HepG2 (cell line): ENCODE results near the gene ZP2. TPM values are rescaled to one million over a fixed set of nuclear protein-coding genes. Genes with fewer than 3 reads are reported as not detected.
A peak's percentile ranks its signal among the peaks of the same experiment; 100 is the strongest.

Source experiments
- ARHGAP35 ChIP-seq: sonication (generic); formaldehyde crosslinking; IDR thresholded peaks from 2 replicates; pipeline ENCODE4 v1.9.0; 2022; ENCODE audit warnings: mild to moderate bottlenecking, inconsistent platforms, moderate library complexity, missing genetic modification reagents, borderline replicate concordance
- CENPT ChIP-seq: sonication (generic); formaldehyde crosslinking; IDR thresholded peaks from 2 replicates; pipeline ENCODE4 v1.8.0; 2022; ENCODE audit warnings: low read depth, mild to moderate bottlenecking, moderate library complexity, missing genetic modification reagents
- FOXA3 ChIP-seq: IDR thresholded peaks from 2 replicates; pipeline ENCODE4 v1.6.1; 2016; ENCODE audit warnings: missing genetic modification reagents, missing compliant biosample characterization
- GTF3A ChIP-seq: sonication (generic); formaldehyde crosslinking; conservative IDR thresholded peaks from 2 replicates; pipeline ENCODE4 v1.4.0; 2020; ENCODE audit warnings: mild to moderate bottlenecking, missing genetic modification reagents
- HNRNPH1 ChIP-seq: fragments of 200-400 bp; formaldehyde crosslinking; optimal IDR thresholded peaks from 2 replicates; pipeline ENCODE3; 2017; ENCODE audit warnings: mild to moderate bottlenecking, low read depth, low read length
- MAFG ChIP-seq: sonication (generic); formaldehyde crosslinking; IDR thresholded peaks from 2 replicates; pipeline ENCODE4 v1.5.1; 2020; ENCODE audit warnings: mild to moderate bottlenecking, missing genetic modification reagents
- MATR3 ChIP-seq: sonication (generic); formaldehyde crosslinking; IDR thresholded peaks from 2 replicates; pipeline ENCODE4 v1.4.0; 2020; ENCODE audit warnings: missing genetic modification reagents
- SOX6 ChIP-seq, 2 experiments: fragments of 450-650 bp in 1 of 2; sonication (generic) in 1 of 2; formaldehyde crosslinking in 1 of 2; IDR thresholded peaks; 2 replicates each; pipeline versions ENCODE4 v1.4.0 to v1.6.1; 2017 to 2020; ENCODE audit warnings: antibody characterized with exemption in 1 of 2, mild to moderate bottlenecking in 1 of 2, missing genetic modification reagents in 1 of 2
- ZBTB3 ChIP-seq: sonication (generic); formaldehyde crosslinking; IDR thresholded peaks from 2 replicates; pipeline ENCODE4 v1.4.0; 2020; ENCODE audit warnings: low read depth, mild to moderate bottlenecking, moderate library complexity, missing genetic modification reagents, borderline replicate concordance
- ZKSCAN5 ChIP-seq: sonication (generic); formaldehyde crosslinking; IDR thresholded peaks from 2 replicates; pipeline ENCODE4 v1.5.1; 2020; ENCODE audit warnings: mild to moderate bottlenecking, missing genetic modification reagents
- ZNF253 ChIP-seq: sonication (generic); formaldehyde crosslinking; IDR thresholded peaks from 2 replicates; pipeline ENCODE4 v1.8.0; 2022; ENCODE audit warnings: mild to moderate bottlenecking, missing genetic modification reagents, borderline replicate concordance
- ZNF335 ChIP-seq: sonication (generic); formaldehyde crosslinking; IDR thresholded peaks from 2 replicates; pipeline ENCODE4 v1.4.0; 2020; ENCODE audit warnings: missing genetic modification reagents
- ZNF556 ChIP-seq: sonication (generic); formaldehyde crosslinking; IDR thresholded peaks from 2 replicates; pipeline ENCODE4 v1.4.0; 2020; ENCODE audit warnings: mild to moderate bottlenecking, missing genetic modification reagents, borderline replicate concordance
- ZNF598 ChIP-seq: sonication (generic); formaldehyde crosslinking; IDR thresholded peaks from 2 replicates; pipeline ENCODE4 v1.5.1; 2020; ENCODE audit warnings: mild to moderate bottlenecking, missing genetic modification reagents, borderline replicate concordance
- polyA plus RNA-seq, 8 experiments: library from polyadenylated mRNA; depleted of rRNA in 3 of 8; stranded (reverse) in 7 of 8; unstranded in 1 of 8; fragments of >200 nt; fragmentation: Illumina TruSeq in 4 of 8; extraction: Trizol in 4 of 8; gene quantifications; 2 replicates each; pipeline versions ENCODE4 v1.2.1 to v1.2.3, GENCODE V29; 2011 to 2016; ENCODE audit warnings: low read depth in 4 of 8, missing spikeins in 1 of 8, mixed read lengths in 1 of 8; ENCODE audit not compliant: insufficient read depth in 1 of 8
- total RNA-seq, 5 experiments: library from RNA; depleted of rRNA; stranded (reverse); fragments of >200 nt; fragmentation: Illumina TruSeq; extraction: Trizol; gene quantifications; 2 replicates each; pipeline ENCODE4 v1.2.3, GENCODE V29; 2016; ENCODE audit warnings: low read depth in 1 of 5
- TF ChIP-seq, protein P1 (sequence below): sonication (generic); formaldehyde crosslinking; IDR thresholded peaks from 2 replicates; pipeline ENCODE4 v1.5.0; 2020; ENCODE audit warnings: mild to moderate bottlenecking, missing genetic modification reagents
- TF ChIP-seq, protein P2 (sequence below): sonication (generic); formaldehyde crosslinking; IDR thresholded peaks from 2 replicates; pipeline ENCODE4 v1.4.0; 2020; ENCODE audit warnings: missing genetic modification reagents
- TF ChIP-seq, protein P3 (sequence below): sonication (generic); formaldehyde crosslinking; IDR thresholded peaks from 2 replicates; pipeline ENCODE4 v1.8.1; 2023; ENCODE audit warnings: mild to moderate bottlenecking, missing genetic modification reagents, borderline replicate concordance
- TF ChIP-seq, protein P4 (sequence below): sonication (generic); formaldehyde crosslinking; IDR thresholded peaks from 2 replicates; pipeline ENCODE4 v1.9.0; 2021; ENCODE audit warnings: missing genetic modification reagents, mild to moderate bottlenecking, borderline replicate concordance
- TF ChIP-seq, protein P5 (sequence below): sonication (generic); formaldehyde crosslinking; IDR thresholded peaks from 2 replicates; pipeline ENCODE4 v1.4.0; 2020; ENCODE audit warnings: mild to moderate bottlenecking, missing genetic modification reagents
- TF ChIP-seq, protein P6 (sequence below): sonication (generic); formaldehyde crosslinking; IDR thresholded peaks from 2 replicates; pipeline ENCODE4 v1.8.0; 2022; ENCODE audit warnings: mild to moderate bottlenecking, missing genetic modification reagents, borderline replicate concordance
- TF ChIP-seq, protein P7 (sequence below): IDR thresholded peaks from 2 replicates; pipeline ENCODE4 v1.6.1; 2016; ENCODE audit warnings: low read depth, control low read depth

Gene ZP2
- total and polyA plus RNA-seq, 2 of the 13 experiments (the other 11 are each of a cell fraction or from before 2014, with no cell fraction given) = not detected

DNA sequence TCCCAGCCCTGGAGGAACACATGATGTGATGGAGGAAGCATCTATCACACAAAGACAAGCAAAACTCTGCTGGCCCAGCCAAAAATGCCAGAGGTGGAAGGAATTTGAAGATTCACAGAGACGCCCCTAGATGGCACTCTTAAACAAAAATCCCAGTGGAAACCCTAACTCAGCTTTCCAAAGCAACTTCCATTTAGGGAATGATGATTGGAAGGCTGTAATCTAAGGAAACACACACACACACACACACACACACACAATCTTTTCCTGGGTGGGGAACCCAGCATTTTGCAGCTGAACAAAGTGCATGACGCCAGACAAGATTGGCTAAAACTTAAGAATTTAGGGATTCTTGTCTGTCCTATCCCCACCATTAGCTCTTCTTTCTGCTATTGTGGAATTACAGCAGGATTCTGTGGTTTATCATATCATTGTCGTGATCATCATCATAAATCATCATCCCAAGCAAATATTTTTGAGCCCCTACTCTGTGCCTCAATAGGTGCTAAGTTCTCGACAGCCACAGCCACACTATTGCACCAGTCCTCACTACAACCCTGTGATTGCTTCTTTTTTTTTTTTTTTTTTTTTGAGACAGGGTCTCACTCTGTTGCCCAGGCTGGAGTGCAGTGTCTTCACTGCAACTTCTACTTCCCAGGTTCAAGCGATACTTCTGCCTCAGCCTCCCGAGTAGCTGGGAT lies 54.5 kb downstream of the ZP2 start (continued):
- TF ChIP-seq, protein P1, sequence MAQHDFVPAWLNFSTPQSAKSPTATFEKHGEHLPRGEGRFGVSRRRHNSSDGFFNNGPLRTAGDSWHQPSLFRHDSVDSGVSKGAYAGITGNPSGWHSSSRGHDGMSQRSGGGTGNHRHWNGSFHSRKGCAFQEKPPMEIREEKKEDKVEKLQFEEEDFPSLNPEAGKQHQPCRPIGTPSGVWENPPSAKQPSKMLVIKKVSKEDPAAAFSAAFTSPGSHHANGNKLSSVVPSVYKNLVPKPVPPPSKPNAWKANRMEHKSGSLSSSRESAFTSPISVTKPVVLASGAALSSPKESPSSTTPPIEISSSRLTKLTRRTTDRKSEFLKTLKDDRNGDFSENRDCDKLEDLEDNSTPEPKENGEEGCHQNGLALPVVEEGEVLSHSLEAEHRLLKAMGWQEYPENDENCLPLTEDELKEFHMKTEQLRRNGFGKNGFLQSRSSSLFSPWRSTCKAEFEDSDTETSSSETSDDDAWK = no peak
- TF ChIP-seq ZNF335 = no peak
- 0 out of 2 replicates have a peak, but pooled peaks have one; percentile 28 for TF ChIP-seq ARHGAP35 (CRISPR knock-in tag)
- TF ChIP-seq GTF3A (CRISPR knock-in tag) = 0 out of 2 replicates have a peak, but pooled peaks have one; percentile 37
- TF ChIP-seq, protein P2, sequence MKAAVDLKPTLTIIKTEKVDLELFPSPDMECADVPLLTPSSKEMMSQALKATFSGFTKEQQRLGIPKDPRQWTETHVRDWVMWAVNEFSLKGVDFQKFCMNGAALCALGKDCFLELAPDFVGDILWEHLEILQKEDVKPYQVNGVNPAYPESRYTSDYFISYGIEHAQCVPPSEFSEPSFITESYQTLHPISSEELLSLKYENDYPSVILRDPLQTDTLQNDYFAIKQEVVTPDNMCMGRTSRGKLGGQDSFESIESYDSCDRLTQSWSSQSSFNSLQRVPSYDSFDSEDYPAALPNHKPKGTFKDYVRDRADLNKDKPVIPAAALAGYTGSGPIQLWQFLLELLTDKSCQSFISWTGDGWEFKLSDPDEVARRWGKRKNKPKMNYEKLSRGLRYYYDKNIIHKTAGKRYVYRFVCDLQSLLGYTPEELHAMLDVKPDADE (CRISPR knock-in tag) = no peak
- TF ChIP-seq, protein P3, sequence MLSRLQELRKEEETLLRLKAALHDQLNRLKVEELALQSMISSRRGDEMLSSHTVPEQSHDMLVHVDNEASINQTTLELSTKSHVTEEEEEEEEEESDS (CRISPR knock-in tag) = no peak
- TF ChIP-seq MAFG = no peak
- TF ChIP-seq, protein P4, sequence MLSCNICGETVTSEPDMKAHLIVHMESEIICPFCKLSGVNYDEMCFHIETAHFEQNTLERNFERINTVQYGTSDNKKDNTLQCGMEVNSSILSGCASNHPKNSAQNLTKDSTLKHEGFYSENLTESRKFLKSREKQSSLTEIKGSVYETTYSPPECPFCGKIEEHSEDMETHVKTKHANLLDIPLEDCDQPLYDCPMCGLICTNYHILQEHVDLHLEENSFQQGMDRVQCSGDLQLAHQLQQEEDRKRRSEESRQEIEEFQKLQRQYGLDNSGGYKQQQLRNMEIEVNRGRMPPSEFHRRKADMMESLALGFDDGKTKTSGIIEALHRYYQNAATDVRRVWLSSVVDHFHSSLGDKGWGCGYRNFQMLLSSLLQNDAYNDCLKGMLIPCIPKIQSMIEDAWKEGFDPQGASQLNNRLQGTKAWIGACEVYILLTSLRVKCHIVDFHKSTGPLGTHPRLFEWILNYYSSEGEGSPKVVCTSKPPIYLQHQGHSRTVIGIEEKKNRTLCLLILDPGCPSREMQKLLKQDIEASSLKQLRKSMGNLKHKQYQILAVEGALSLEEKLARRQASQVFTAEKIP = no peak
- TF ChIP-seq, protein P5, sequence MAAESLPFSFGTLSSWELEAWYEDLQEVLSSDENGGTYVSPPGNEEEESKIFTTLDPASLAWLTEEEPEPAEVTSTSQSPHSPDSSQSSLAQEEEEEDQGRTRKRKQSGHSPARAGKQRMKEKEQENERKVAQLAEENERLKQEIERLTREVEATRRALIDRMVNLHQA (CRISPR knock-in tag) = no peak
- TF ChIP-seq ZKSCAN5 (CRISPR knock-in tag) = no peak
- TF ChIP-seq FOXA3 (CRISPR knock-in tag) = 0 out of 2 replicates have a peak, but pooled peaks have one; percentile 36
- no peak for TF ChIP-seq CENPT (CRISPR knock-in tag)
- no peak; the same call in 1 of the 2 replicates for TF ChIP-seq ZNF598 (CRISPR knock-in tag)
- TF ChIP-seq, protein P6, sequence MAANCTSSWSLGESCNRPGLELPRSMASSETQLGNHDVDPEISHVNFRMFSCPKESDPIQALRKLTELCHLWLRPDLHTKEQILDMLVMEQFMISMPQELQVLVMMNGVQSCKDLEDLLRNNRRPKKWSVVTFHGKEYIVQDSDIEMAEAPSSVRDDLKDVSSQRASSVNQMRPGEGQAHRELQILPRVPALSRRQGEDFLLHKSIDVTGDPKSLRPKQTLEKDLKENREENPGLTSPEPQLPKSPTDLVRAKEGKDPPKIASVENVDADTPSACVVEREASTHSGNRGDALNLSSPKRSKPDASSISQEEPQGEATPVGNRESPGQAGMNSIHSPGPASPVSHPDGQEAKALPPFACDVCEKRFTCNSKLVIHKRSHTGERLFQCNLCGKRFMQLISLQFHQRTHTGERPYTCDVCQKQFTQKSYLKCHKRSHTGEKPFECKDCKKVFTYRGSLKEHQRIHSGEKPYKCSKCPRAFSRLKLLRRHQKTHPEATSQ (CRISPR knock-in tag) = no peak
- TF ChIP-seq HNRNPH1 = no peak
- no peak for TF ChIP-seq ZNF253 (CRISPR knock-in tag)
- TF ChIP-seq, protein P7, sequence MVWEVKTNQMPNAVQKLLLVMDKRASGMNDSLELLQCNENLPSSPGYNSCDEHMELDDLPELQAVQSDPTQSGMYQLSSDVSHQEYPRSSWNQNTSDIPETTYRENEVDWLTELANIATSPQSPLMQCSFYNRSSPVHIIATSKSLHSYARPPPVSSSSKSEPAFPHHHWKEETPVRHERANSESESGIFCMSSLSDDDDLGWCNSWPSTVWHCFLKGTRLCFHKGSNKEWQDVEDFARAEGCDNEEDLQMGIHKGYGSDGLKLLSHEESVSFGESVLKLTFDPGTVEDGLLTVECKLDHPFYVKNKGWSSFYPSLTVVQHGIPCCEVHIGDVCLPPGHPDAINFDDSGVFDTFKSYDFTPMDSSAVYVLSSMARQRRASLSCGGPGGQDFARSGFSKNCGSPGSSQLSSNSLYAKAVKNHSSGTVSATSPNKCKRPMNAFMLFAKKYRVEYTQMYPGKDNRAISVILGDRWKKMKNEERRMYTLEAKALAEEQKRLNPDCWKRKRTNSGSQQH (CRISPR knock-in tag) = no peak
- TF ChIP-seq ZNF556 (CRISPR knock-in tag) = 0 out of 2 replicates have a peak, but pooled peaks have one; percentile 28
- no peak for TF ChIP-seq SOX6 (IDR thresholded peaks at IDR 0.05)
- peak; percentile 38; the same call in 1 of the 2 replicates for TF ChIP-seq SOX6 (CRISPR knock-in tag; IDR thresholded peaks at IDR 0.05)
- peak; percentile 55; the same call in 1 of the 2 replicates for TF ChIP-seq ZBTB3 (CRISPR knock-in tag)
- TF ChIP-seq MATR3 (CRISPR knock-in tag) = no peak
